GM12878 (cell line): ENCODE results near the gene HMGN4. TPM values are rescaled to one million over a fixed set of nuclear protein-coding genes. Genes with fewer than 3 reads are reported as not detected.

Experiments used
- ATF7 ChIP-seq: fragments of 450-650 bp; IDR thresholded peaks from 2 replicates; pipeline ENCODE4 v1.6.1; 2016; ENCODE audit warnings: low read depth, mild to moderate bottlenecking
- CBX3 ChIP-seq: fragments of 200-600 bp; sonication (generic); IDR thresholded peaks from 2 replicates; pipeline ENCODE4 v1.6.1; 2016; ENCODE audit warnings: low read depth, borderline replicate concordance
- E2F8 ChIP-seq: fragments of 450-650 bp; IDR thresholded peaks from 2 replicates; pipeline ENCODE4 v1.6.1; 2018; ENCODE audit warnings: mild to moderate bottlenecking, low read depth, moderate library complexity; ENCODE audit not compliant: partially characterized antibody
- ESRRA ChIP-seq: IDR thresholded peaks from 2 replicates; pipeline ENCODE4 v1.6.1; 2012; ENCODE audit warnings: mild to moderate bottlenecking, low read length, improper control_type of control experiment
- FOXK2 ChIP-seq: fragments of 450-650 bp; IDR thresholded peaks from 2 replicates; pipeline ENCODE4 v1.6.1; 2017; ENCODE audit warnings: mild to moderate bottlenecking, moderate library complexity
- FOXM1 ChIP-seq: IDR thresholded peaks from 2 replicates; pipeline ENCODE4 v1.6.1; 2012; ENCODE audit warnings: low read depth, mild to moderate bottlenecking, inconsistent platforms, low read length, moderate library complexity
- MTA3 ChIP-seq: IDR thresholded peaks from 2 replicates; pipeline ENCODE4 v1.6.1; 2012; ENCODE audit warnings: low read length, inconsistent platforms, borderline replicate concordance
- NR2F1 ChIP-seq: fragments of 450-650 bp; conservative IDR thresholded peaks from 2 replicates; pipeline ENCODE4 v1.6.1; 2017; ENCODE audit warnings: mild to moderate bottlenecking
- PAX5 ChIP-seq: IDR thresholded peaks from 2 replicates; pipeline ENCODE4 v1.6.1; 2011; ENCODE audit warnings: low read depth, low read length, borderline replicate concordance
- PML ChIP-seq: IDR thresholded peaks from 2 replicates; pipeline ENCODE4 v1.6.1; 2012; ENCODE audit warnings: low read length, inconsistent platforms
- POLR2A ChIP-seq: IDR thresholded peaks from 2 replicates; pipeline ENCODE4 v1.6.1; 2011; ENCODE audit warnings: low read depth, mild to moderate bottlenecking, low read length
- RB1 ChIP-seq: fragments of 450-650 bp; formaldehyde crosslinking; IDR thresholded peaks from 2 replicates; pipeline ENCODE4 v1.6.1; 2017; ENCODE audit warnings: mild to moderate bottlenecking, borderline replicate concordance
- RBBP5 ChIP-seq: fragments of 200-600 bp; sonication (generic); conservative IDR thresholded peaks from 2 replicates; pipeline ENCODE4 v1.6.1; 2016
- RELA ChIP-seq: fragments of 450-650 bp; IDR thresholded peaks from 2 replicates; pipeline ENCODE4 v1.8.0; 2014; ENCODE audit warnings: borderline replicate concordance; ENCODE audit not compliant: partially characterized antibody
- SUPT20H ChIP-seq: IDR thresholded peaks from 2 replicates; pipeline ENCODE4 v1.6.1; 2011; ENCODE audit warnings: low read depth, mild to moderate bottlenecking, low read length, moderate library complexity, borderline replicate concordance; ENCODE audit not compliant: control insufficient read depth
- TAF1 ChIP-seq: IDR thresholded peaks from 2 replicates; pipeline ENCODE4 v1.6.1; 2011; ENCODE audit warnings: mild to moderate bottlenecking, low read depth, low read length, borderline replicate concordance
- TCF7 ChIP-seq: IDR thresholded peaks from 2 replicates; pipeline ENCODE4 v1.6.1; 2014; ENCODE audit warnings: antibody characterized with exemption, borderline replicate concordance
- ZBED1 ChIP-seq: IDR thresholded peaks from 2 replicates; pipeline ENCODE4 v1.6.1; 2016; ENCODE audit warnings: borderline replicate concordance
- ZBTB4 ChIP-seq: fragments of 450-650 bp; formaldehyde crosslinking; IDR thresholded peaks from 2 replicates; pipeline ENCODE4 v1.4.0; 2022; ENCODE audit warnings: mild to moderate bottlenecking, moderate library complexity
- ZNF24 ChIP-seq: fragments of 450-650 bp; IDR thresholded peaks from 2 replicates; pipeline ENCODE4 v1.6.1; 2017; ENCODE audit warnings: antibody characterized with exemption, mild to moderate bottlenecking
- ZSCAN29 ChIP-seq: fragments of 450-650 bp; IDR thresholded peaks from 2 replicates; pipeline ENCODE4 v1.6.1; 2017; ENCODE audit warnings: mild to moderate bottlenecking, moderate library complexity
- polyA plus RNA-seq, 11 experiments: library from polyadenylated mRNA; depleted of rRNA in 4 of 11; unstranded in 6 of 11; stranded (reverse) in 5 of 11; fragments of >200 nt; fragmentation: Nextera tagmentation in 4 of 11; fragmentation: Illumina TruSeq in 1 of 11; extraction: Ambion mirVana in 4 of 11; extraction: Trizol in 1 of 11; gene quantifications; 1 replicate in 1 of 11; 2 replicates in 10 of 11; pipeline versions ENCODE4 v1.2.1 to v1.2.3, GENCODE V29; 2011 to 2016; ENCODE audit warnings: inconsistent platforms in 2 of 11, missing spikeins in 2 of 11, low read depth in 1 of 11
- total RNA-seq, 4 experiments: library from RNA; depleted of rRNA in 3 of 4; stranded (reverse); fragments of >200 nt in 3 of 4; fragmentation: Illumina TruSeq in 1 of 4; extraction: Trizol in 1 of 4; gene quantifications; 2 replicates each; pipeline versions ENCODE4 v1.2.1 to v1.2.3, GENCODE V29; 2013 to 2021
- TF ChIP-seq, protein P1 (sequence below): fragments of 450-650 bp; IDR thresholded peaks from 2 replicates; pipeline ENCODE4 v1.6.1; 2017; ENCODE audit warnings: mild to moderate bottlenecking, low read depth, inconsistent platforms; ENCODE audit not compliant: poor library complexity, severe bottlenecking
- TF ChIP-seq, protein P2 (sequence below): IDR thresholded peaks from 2 replicates; pipeline ENCODE4 v1.6.1; 2012; ENCODE audit warnings: low read depth, low read length, improper control_type of control experiment

The HMGN4 gene
- total and polyA plus RNA-seq, 10 of the 15 experiments (the other 5 are each of a cell fraction or from before 2014, with no cell fraction given): 26.7 to 99.1 (median 76.7) TPM

DNA sequence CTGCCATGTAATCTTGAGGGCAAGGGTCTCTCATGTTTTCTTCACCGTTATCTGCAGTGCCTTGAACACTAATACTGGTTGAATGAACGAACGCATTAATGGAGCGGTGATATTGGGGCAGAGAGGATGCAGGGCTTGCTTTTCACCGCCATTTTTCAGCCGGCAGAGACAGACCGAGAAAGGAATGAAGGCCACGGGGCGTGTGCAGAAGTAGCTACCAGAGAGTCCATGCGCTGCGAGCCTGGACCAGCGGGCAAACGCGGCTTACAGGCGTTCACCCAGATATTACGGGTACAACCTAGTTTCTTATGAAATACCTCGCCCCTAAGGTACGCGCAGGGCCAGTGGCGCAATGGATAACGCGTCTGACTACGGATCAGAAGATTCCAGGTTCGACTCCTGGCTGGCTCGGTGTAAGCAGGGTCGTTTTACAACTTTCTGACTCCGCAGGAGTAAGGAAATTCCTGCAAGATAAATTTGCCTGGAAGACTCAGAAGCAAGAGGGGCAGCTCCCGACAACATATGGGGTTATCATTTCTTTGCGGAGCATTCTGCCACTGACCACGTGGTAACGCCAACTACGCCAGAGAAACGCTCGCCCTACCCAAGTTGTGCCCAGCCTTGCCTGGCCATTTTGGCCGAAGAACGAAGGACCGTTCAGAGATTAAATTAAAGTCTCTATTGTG, 863 bp upstream of the HMGN4 start (continued):
- TF ChIP-seq, protein P1, sequence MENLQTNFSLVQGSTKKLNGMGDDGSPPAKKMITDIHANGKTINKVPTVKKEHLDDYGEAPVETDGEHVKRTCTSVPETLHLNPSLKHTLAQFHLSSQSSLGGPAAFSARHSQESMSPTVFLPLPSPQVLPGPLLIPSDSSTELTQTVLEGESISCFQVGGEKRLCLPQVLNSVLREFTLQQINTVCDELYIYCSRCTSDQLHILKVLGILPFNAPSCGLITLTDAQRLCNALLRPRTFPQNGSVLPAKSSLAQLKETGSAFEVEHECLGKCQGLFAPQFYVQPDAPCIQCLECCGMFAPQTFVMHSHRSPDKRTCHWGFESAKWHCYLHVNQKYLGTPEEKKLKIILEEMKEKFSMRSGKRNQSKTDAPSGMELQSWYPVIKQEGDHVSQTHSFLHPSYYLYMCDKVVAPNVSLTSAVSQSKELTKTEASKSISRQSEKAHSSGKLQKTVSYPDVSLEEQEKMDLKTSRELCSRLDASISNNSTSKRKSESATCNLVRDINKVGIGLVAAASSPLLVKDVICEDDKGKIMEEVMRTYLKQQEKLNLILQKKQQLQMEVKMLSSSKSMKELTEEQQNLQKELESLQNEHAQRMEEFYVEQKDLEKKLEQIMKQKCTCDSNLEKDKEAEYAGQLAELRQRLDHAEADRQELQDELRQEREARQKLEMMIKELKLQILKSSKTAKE: peak; percentile 88
- TF ChIP-seq RELA (peak; percentile 75), TAF1 (0 out of 2 replicates have a peak, but pooled peaks have one; percentile 12), RBBP5 (no peak), MTA3 (peak; percentile 78; the same call in 1 of the 2 replicates), E2F8 (no peak), PAX5 (no peak), RB1 (0 out of 2 replicates have a peak, but pooled peaks have one; percentile 53), TCF7 (no peak), FOXK2 (peak; percentile 68), ZSCAN29 (peak; percentile 99), CBX3 (no peak), NR2F1 (peak; percentile 50), SUPT20H (no peak), POLR2A (peak; percentile 63; the same call in 1 of the 2 replicates), ESRRA (peak; percentile 5; the same call in 1 of the 2 replicates), FOXM1 (no peak), ZBTB4 (CRISPR knock-in tag) (no peak), ATF7 (peak; percentile 46; the same call in 1 of the 2 replicates), ZNF24 (peak; percentile 99), PML (no peak), ZBED1 (no peak; the same call in 1 of the 2 replicates)
- TF ChIP-seq, protein P2, sequence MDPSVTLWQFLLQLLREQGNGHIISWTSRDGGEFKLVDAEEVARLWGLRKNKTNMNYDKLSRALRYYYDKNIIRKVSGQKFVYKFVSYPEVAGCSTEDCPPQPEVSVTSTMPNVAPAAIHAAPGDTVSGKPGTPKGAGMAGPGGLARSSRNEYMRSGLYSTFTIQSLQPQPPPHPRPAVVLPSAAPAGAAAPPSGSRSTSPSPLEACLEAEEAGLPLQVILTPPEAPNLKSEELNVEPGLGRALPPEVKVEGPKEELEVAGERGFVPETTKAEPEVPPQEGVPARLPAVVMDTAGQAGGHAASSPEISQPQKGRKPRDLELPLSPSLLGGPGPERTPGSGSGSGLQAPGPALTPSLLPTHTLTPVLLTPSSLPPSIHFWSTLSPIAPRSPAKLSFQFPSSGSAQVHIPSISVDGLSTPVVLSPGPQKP: no peak
